ENCODE data around the gene LTBP1. TPM values are rescaled to one million over a fixed set of nuclear protein-coding genes. Genes with fewer than 3 reads are reported as not detected.

Gene LTBP1, protein sequence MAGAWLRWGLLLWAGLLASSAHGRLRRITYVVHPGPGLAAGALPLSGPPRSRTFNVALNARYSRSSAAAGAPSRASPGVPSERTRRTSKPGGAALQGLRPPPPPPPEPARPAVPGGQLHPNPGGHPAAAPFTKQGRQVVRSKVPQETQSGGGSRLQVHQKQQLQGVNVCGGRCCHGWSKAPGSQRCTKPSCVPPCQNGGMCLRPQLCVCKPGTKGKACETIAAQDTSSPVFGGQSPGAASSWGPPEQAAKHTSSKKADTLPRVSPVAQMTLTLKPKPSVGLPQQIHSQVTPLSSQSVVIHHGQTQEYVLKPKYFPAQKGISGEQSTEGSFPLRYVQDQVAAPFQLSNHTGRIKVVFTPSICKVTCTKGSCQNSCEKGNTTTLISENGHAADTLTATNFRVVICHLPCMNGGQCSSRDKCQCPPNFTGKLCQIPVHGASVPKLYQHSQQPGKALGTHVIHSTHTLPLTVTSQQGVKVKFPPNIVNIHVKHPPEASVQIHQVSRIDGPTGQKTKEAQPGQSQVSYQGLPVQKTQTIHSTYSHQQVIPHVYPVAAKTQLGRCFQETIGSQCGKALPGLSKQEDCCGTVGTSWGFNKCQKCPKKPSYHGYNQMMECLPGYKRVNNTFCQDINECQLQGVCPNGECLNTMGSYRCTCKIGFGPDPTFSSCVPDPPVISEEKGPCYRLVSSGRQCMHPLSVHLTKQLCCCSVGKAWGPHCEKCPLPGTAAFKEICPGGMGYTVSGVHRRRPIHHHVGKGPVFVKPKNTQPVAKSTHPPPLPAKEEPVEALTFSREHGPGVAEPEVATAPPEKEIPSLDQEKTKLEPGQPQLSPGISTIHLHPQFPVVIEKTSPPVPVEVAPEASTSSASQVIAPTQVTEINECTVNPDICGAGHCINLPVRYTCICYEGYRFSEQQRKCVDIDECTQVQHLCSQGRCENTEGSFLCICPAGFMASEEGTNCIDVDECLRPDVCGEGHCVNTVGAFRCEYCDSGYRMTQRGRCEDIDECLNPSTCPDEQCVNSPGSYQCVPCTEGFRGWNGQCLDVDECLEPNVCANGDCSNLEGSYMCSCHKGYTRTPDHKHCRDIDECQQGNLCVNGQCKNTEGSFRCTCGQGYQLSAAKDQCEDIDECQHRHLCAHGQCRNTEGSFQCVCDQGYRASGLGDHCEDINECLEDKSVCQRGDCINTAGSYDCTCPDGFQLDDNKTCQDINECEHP (N-terminal part only)
- total RNA-seq, result 69.7 and 109 TPM in 2 replicates

DNA sequence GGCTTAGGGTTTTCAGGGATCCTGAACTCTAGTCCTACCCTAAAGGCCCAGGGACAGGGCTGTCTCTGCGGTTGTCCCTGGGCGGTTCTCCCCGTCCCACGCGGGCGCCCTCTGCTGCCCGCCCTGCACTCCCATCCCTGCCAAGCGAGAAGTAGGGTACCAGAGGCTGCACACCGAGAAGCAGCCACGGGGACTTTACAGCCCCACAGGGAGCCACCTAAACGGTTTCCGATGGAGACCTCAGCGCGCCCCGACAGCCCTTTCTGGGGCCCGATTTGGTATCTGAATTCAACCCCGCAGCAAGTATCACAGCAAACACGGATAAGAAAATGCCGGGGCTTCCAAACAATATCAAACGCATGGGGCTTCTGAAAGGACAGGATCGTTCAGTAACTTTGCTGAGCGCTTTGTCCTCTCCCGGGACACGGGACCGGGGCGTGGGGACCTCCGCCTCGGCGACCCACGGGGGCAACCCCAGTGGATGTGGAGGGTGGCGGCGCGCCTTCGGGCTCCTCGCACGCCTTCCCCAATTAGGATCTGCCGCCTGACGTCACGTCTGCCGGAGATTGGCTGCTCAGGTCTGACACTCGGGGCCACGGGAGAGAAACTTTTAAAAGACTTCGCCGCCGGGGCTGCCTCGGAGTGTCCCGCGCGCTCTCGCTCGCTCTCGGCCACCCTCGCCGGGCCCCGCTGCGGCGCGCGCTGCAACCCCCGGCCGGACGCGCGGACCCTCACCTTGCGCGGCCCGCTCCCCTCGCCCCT is at the start of gene LTBP1:
LTBP1 (plus strand) TSS at position 640 of the 762 bp plus-strand sequence. CDS start 372 bp downstream, outside the sequence.

All from mesangial cell (primary cell).